HepG2 (cell line): ENCODE results near the gene BEAN1. TPM values are rescaled to one million over a fixed set of nuclear protein-coding genes. Genes with fewer than 3 reads are reported as not detected.

Experiments used
- ARNT ChIP-seq: fragments of 450-650 bp; IDR thresholded peaks from 2 replicates; pipeline ENCODE4 v1.6.1; 2017
- CREB1 ChIP-seq, 2 experiments: fragments of 450-650 bp in 1 of 2; IDR thresholded peaks; 2 replicates each; pipeline ENCODE4 v1.6.1; 2016 to 2017; ENCODE audit warnings: control low read depth in 1 of 2, mild to moderate bottlenecking in 1 of 2, missing compliant biosample characterization in 1 of 2, missing genetic modification characterization in 1 of 2
- DPF2 ChIP-seq: sonication (generic); formaldehyde crosslinking; IDR thresholded peaks from 2 replicates; pipeline ENCODE4 v1.4.0; 2020; ENCODE audit warnings: mild to moderate bottlenecking, low read depth, missing genetic modification reagents, borderline replicate concordance
- HOXA3 ChIP-seq: sonication (generic); formaldehyde crosslinking; IDR thresholded peaks from 2 replicates; pipeline ENCODE4 v1.5.0; 2020; ENCODE audit warnings: missing genetic modification reagents
- JUN ChIP-seq: sonication (generic); formaldehyde crosslinking; IDR thresholded peaks from 2 replicates; pipeline ENCODE4 v1.4.0; 2020; ENCODE audit warnings: mild to moderate bottlenecking, missing genetic modification reagents
- KAT2B ChIP-seq: fragments of 150-350 bp; IDR thresholded peaks from 2 replicates; pipeline ENCODE4 v1.6.1; 2014; ENCODE audit warnings: low read depth, low read length, borderline replicate concordance
- MEIS1 ChIP-seq: sonication (generic); formaldehyde crosslinking; IDR thresholded peaks from 2 replicates; pipeline ENCODE4 v1.9.0; 2021; ENCODE audit warnings: mild to moderate bottlenecking, missing genetic modification reagents, moderate library complexity, borderline replicate concordance
- PAX8 ChIP-seq: sonication (generic); formaldehyde crosslinking; IDR thresholded peaks from 2 replicates; pipeline ENCODE4 v1.8.0; 2022; ENCODE audit warnings: mild to moderate bottlenecking, missing genetic modification reagents, borderline replicate concordance
- RBM39 ChIP-seq: fragments of 200-400 bp; formaldehyde crosslinking; IDR thresholded peaks from one replicate; pipeline ENCODE4 v1.6.1; 2018; ENCODE audit warnings: antibody characterized with exemption, mild to moderate bottlenecking, low read depth, low read length; ENCODE audit not compliant: poor library complexity, severe bottlenecking
- RFX5 ChIP-seq: IDR thresholded peaks from 2 replicates; pipeline ENCODE4 v1.6.1; 2011; ENCODE audit warnings: low read depth, low read length, improper control_type of control experiment
- SALL2 ChIP-seq: sonication (generic); formaldehyde crosslinking; IDR thresholded peaks from 2 replicates; pipeline ENCODE4 v1.8.1; 2023; ENCODE audit warnings: mild to moderate bottlenecking, missing genetic modification reagents, inconsistent platforms
- SMAD3 ChIP-seq: sonication (generic); formaldehyde crosslinking; IDR thresholded peaks from 2 replicates; pipeline ENCODE4 v1.4.0; 2020; ENCODE audit warnings: missing genetic modification reagents
- SP1 ChIP-seq, 2 experiments: fragments of 450-650 bp in 1 of 2; sonication (generic) in 1 of 2; formaldehyde crosslinking in 1 of 2; IDR thresholded peaks; 2 replicates each; pipeline versions ENCODE4 v1.4.0 to v1.6.1; 2016 to 2020; ENCODE audit warnings: missing genetic modification reagents in 1 of 2
- TEAD3 ChIP-seq: optimal IDR thresholded peaks from 2 replicates; pipeline ENCODE3; 2016; ENCODE audit warnings: borderline replicate concordance
- YEATS2 ChIP-seq: sonication (generic); formaldehyde crosslinking; IDR thresholded peaks from 2 replicates; pipeline ENCODE4 v1.4.0; 2020; ENCODE audit warnings: missing genetic modification reagents, borderline replicate concordance
- ZNF232 ChIP-seq: sonication (generic); formaldehyde crosslinking; IDR thresholded peaks from 2 replicates; pipeline ENCODE4 v1.4.0; 2020; ENCODE audit warnings: missing genetic modification reagents, borderline replicate concordance
- ZNF530 ChIP-seq: sonication (generic); formaldehyde crosslinking; IDR thresholded peaks from 2 replicates; pipeline ENCODE4 v1.5.0; 2020; ENCODE audit warnings: low read depth, mild to moderate bottlenecking, missing genetic modification reagents
- ZNF605 ChIP-seq: sonication (generic); formaldehyde crosslinking; IDR thresholded peaks from 2 replicates; pipeline ENCODE4 v1.8.0; 2022; ENCODE audit warnings: mild to moderate bottlenecking, missing genetic modification reagents
- ZNF792 ChIP-seq: IDR thresholded peaks from 2 replicates; pipeline ENCODE4 v1.6.1; 2016
- polyA plus RNA-seq, 8 experiments: library from polyadenylated mRNA; depleted of rRNA in 3 of 8; stranded (reverse) in 7 of 8; unstranded in 1 of 8; fragments of >200 nt; fragmentation: Illumina TruSeq in 4 of 8; extraction: Trizol in 4 of 8; gene quantifications; 2 replicates each; pipeline versions ENCODE4 v1.2.1 to v1.2.3, GENCODE V29; 2011 to 2016; ENCODE audit warnings: low read depth in 4 of 8, missing spikeins in 1 of 8, mixed read lengths in 1 of 8; ENCODE audit not compliant: insufficient read depth in 1 of 8
- total RNA-seq, 5 experiments: library from RNA; depleted of rRNA; stranded (reverse); fragments of >200 nt; fragmentation: Illumina TruSeq; extraction: Trizol; gene quantifications; 2 replicates each; pipeline ENCODE4 v1.2.3, GENCODE V29; 2016; ENCODE audit warnings: low read depth in 1 of 5
- TF ChIP-seq, protein P1 (sequence below): sonication (generic); formaldehyde crosslinking; IDR thresholded peaks from 2 replicates; pipeline ENCODE4 v1.9.0; 2021; ENCODE audit warnings: missing genetic modification reagents, mild to moderate bottlenecking, borderline replicate concordance
- TF ChIP-seq, protein P2 (sequence below): sonication (generic); formaldehyde crosslinking; IDR thresholded peaks from 2 replicates; pipeline ENCODE4 v1.4.0; 2020; ENCODE audit warnings: mild to moderate bottlenecking, missing genetic modification reagents
- TF ChIP-seq, protein P3 (sequence below), 2 experiments: sonication (generic) in 1 of 2; formaldehyde crosslinking in 1 of 2; IDR thresholded peaks; 2 replicates each; pipeline versions ENCODE4 v1.5.1 to v1.6.1; 2011 to 2020; ENCODE audit warnings: borderline replicate concordance in 1 of 2, low read depth in 1 of 2, low read length in 1 of 2, mild to moderate bottlenecking in 1 of 2, missing genetic modification reagents in 1 of 2, moderate library complexity in 1 of 2

BEAN1 gene
- total and polyA plus RNA-seq, 2 of the 13 experiments (the other 11 are each of a cell fraction or from before 2014, with no cell fraction given) = 0.53 to 1.4 TPM

GRCh38 chr16:66502020-66502913 lies 75.2 kb downstream of the BEAN1 start (continued):
- TF ChIP-seq, protein P1, sequence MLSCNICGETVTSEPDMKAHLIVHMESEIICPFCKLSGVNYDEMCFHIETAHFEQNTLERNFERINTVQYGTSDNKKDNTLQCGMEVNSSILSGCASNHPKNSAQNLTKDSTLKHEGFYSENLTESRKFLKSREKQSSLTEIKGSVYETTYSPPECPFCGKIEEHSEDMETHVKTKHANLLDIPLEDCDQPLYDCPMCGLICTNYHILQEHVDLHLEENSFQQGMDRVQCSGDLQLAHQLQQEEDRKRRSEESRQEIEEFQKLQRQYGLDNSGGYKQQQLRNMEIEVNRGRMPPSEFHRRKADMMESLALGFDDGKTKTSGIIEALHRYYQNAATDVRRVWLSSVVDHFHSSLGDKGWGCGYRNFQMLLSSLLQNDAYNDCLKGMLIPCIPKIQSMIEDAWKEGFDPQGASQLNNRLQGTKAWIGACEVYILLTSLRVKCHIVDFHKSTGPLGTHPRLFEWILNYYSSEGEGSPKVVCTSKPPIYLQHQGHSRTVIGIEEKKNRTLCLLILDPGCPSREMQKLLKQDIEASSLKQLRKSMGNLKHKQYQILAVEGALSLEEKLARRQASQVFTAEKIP (CRISPR knock-in tag) = no peak
- TF ChIP-seq, protein P2, sequence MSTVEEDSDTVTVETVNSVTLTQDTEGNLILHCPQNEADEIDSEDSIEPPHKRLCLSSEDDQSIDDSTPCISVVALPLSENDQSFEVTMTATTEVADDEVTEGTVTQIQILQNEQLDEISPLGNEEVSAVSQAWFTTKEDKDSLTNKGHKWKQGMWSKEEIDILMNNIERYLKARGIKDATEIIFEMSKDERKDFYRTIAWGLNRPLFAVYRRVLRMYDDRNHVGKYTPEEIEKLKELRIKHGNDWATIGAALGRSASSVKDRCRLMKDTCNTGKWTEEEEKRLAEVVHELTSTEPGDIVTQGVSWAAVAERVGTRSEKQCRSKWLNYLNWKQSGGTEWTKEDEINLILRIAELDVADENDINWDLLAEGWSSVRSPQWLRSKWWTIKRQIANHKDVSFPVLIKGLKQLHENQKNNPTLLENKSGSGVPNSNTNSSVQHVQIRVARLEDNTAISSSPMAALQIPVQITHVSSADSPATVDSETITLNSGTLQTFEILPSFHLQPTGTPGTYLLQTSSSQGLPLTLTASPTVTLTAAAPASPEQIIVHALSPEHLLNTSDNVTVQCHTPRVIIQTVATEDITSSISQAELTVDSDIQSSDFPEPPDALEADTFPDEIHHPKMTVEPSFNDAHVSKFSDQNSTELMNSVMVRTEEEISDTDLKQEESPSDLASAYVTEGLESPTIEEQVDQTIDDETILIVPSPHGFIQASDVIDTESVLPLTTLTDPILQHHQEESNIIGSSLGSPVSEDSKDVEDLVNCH (CRISPR knock-in tag) = no peak
- TF ChIP-seq MEIS1 (CRISPR knock-in tag) = no peak
- TF ChIP-seq, protein P3, sequence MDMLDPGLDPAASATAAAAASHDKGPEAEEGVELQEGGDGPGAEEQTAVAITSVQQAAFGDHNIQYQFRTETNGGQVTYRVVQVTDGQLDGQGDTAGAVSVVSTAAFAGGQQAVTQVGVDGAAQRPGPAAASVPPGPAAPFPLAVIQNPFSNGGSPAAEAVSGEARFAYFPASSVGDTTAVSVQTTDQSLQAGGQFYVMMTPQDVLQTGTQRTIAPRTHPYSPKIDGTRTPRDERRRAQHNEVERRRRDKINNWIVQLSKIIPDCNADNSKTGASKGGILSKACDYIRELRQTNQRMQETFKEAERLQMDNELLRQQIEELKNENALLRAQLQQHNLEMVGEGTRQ (IDR thresholded peaks at IDR 0.05; ENCODE audit: low read depth, low read length) = no peak
- TF ChIP-seq, protein P3 (CRISPR knock-in tag; IDR thresholded peaks at IDR 0.05; ENCODE audit: borderline replicate concordance) = peak; percentile 69; the same call in 1 of the 2 replicates
- no peak for TF ChIP-seq ARNT
- no peak for TF ChIP-seq PAX8 (CRISPR knock-in tag)
- TF ChIP-seq ZNF605 (CRISPR knock-in tag) = no peak
- no peak for TF ChIP-seq DPF2 (CRISPR knock-in tag)
- TF ChIP-seq TEAD3 = no peak
- no peak for TF ChIP-seq YEATS2 (CRISPR knock-in tag)
- TF ChIP-seq ZNF232 = no peak
- 0 out of 2 replicates have a peak, but pooled peaks have one; percentile 34 for TF ChIP-seq SMAD3 (CRISPR knock-in tag)
- TF ChIP-seq CREB1 (IDR thresholded peaks at IDR 0.05) = no peak
- TF ChIP-seq CREB1 (CRISPR knock-in tag; IDR thresholded peaks at IDR 0.05) = 0 out of 2 replicates have a peak, but pooled peaks have one; percentile 21
- no peak for TF ChIP-seq RFX5
- TF ChIP-seq KAT2B = no peak
- TF ChIP-seq ZNF792 = no peak
- peak; percentile 67 for TF ChIP-seq HOXA3 (CRISPR knock-in tag)
- no peak for TF ChIP-seq ZNF530 (CRISPR knock-in tag)
- no peak for TF ChIP-seq RBM39
- TF ChIP-seq SP1 (IDR thresholded peaks at IDR 0.05) = no peak
- no peak for TF ChIP-seq SP1 (CRISPR knock-in tag; IDR thresholded peaks at IDR 0.05)
- TF ChIP-seq SALL2 (CRISPR knock-in tag) = no peak
- no peak for TF ChIP-seq JUN (CRISPR knock-in tag)
